Measurements from ENCODE around the gene DLK2. TPM values are rescaled to one million over a fixed set of nuclear protein-coding genes. Genes with fewer than 3 reads are reported as not detected.
A peak's percentile ranks its signal among the peaks of the same experiment; 100 is the strongest.
"Not testable (repeated sequence)": the region's sequence is repeated elsewhere in the genome, so short reads cannot be mapped to it uniquely, and the experiment has no call there.

DLK2 gene
- total RNA-seq, 1 donor from 2014 or later: 3.2 TPM

DNA sequence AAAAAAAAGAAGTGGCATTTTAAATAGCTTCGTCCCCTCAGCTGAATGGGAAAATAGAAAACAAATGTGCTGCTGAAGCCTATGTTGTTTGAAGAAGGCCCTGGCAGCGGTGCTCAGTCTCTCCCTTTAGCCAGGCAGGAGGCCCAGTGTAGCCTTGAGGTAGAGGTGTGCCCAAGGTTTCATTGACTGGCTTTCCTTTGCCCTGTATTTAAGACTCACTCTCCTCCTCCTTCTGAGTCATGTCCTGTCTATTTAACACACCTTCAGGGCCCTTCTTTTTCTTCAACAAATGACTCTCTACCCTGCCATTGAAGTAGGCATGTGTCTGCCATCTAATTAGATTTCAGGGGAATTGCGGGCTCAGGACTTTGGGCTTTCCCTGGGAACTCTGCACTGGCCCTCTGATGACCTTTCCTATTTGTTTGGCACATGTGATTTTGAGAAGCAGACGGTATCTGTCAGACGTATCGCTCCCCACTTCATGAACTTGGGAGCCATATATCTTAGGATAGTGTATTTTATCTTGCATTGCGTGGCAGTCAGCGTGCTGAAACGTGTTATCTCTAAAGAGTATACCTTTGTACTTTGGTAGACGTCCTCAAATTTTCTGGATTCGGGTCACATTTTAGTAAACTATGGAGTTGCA, 26.4 kb upstream of the DLK2 start:
- DNase-seq (ENCODE audit: low spot score): no peak

DNA sequence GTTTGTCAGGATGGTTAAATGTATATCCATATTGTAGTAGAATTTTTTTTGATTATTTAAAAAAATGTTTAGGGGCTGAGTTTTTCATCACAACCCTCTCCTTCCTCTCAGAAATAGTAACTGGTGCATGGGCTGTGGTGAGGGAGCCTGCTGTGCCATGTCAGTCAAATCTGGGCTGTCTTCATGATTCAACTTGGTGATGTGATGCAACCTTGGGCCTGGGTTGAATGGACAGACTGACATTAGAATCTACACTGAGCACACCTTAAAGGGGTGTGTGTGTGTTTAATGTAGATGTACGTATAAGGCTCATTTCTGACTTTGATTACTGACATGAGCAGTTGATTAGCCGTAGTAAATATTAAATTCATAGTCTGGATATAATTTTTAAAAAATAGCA, 25.7 kb upstream of the DLK2 start:
- no peak for DNase-seq (ENCODE audit: low spot score)

- DNase-seq (ENCODE audit: low spot score): no peak
Measured at GRCh38 chr6:43478008-43478372, 22.6 kb upstream of the DLK2 start.

GRCh38 chr6:43477235-43478007, 22.1 kb upstream of the DLK2 start, which contains the start of gene TJAP1:
Gene TJAP1, plus strand, starts transcription at chr6:43477570. Its CDS starts 21,432 bp downstream, at chr6:43499002.
- peak; percentile 96 for DNase-seq (ENCODE audit: low spot score)

DNA sequence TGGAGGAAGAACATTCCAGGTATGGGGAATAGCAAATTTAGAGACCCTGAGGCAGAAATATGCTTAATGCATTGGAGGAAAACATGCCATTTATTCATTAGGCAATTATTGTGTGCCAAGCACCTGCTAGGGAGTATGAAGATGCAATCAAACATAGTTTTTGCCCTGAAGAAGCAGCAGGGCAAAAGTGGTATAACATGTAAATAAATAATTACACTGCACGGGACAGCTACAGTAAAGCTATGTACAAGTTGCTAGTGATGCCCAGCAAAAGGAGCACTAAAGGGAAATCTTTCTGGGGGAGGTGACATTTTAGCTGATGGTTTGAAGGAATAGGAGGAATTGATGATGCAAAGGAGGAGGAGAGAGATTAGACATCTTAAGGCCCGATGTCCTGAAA, 21.4 kb upstream of the DLK2 start:
- no peak for DNase-seq (ENCODE audit: low spot score)

DNA sequence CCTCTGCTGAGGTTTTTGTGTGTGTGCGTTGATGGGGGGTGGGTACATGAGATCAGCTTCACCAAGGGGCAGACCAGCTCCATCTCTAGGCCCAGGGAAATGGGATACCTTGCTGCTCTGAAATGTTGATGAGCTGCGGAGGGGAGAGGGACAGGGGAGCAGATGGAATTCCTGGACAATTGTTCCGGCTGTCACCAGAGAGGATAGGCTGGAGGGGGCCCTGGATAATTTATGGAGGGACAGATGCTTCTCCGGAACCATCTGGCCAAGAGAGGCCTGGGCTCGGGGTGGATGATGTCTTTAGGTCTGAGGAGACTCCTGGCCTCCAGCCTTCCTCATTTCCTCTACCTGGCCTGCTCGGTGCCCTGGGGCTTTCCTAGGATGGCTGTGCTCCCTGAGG, 20.2 kb upstream of the DLK2 start:
- DNase-seq (ENCODE audit: low spot score): no peak

DNA sequence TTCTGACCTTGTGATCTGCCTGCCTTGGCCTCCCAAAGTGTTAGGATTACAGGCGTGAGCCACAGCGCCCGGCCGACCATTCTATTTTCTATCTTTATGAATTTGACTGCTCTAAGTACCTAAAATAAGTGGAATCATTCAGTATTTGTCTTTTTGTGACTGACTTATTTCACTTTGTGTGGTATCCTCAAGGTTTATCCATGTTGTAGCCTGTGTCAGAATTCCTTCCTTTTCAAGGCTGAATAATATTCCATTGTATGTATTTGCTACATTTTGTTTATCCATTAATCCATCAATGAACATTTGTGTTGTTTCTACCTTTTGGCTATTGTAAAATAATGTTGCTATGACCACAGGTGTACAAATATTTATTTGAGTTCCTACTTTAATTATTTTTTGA, 17.2 kb upstream of the DLK2 start:
- DNase-seq (ENCODE audit: low spot score): no peak

GRCh38 chr6:43471399-43471798, 16.1 kb upstream of the DLK2 start:
- DNase-seq (ENCODE audit: low spot score): no peak

GRCh38 chr6:43469947-43470346, 14.6 kb upstream of the DLK2 start:
- no peak for DNase-seq (ENCODE audit: low spot score)

- DNase-seq (ENCODE audit: low spot score): no peak
Measured at GRCh38 chr6:43468748-43469681, 13.7 kb upstream of the DLK2 start.

- DNase-seq (ENCODE audit: low spot score): no peak
Measured at GRCh38 chr6:43468240-43468639, 12.9 kb upstream of the DLK2 start.

DNA sequence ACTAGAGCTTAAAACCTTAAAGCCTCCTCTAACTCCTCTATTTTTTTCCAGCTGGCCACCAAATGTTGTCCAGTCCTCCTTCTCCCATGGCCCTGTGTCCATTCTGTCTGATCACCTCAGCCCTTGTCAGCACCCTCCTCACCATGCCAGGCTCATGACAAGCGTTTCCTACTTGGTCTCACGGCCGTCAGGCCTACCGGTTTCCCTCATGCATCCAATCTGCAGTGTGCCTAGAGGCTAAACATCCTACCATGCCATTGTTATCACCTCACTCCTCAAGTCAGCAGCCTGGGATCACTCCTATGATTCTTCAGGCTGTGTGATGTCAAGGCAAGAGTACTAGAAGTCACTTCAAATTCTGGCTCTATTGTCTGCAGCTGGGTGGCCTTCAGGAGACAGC, 12.4 kb upstream of the DLK2 start:
- no peak for DNase-seq (ENCODE audit: low spot score)

DNA sequence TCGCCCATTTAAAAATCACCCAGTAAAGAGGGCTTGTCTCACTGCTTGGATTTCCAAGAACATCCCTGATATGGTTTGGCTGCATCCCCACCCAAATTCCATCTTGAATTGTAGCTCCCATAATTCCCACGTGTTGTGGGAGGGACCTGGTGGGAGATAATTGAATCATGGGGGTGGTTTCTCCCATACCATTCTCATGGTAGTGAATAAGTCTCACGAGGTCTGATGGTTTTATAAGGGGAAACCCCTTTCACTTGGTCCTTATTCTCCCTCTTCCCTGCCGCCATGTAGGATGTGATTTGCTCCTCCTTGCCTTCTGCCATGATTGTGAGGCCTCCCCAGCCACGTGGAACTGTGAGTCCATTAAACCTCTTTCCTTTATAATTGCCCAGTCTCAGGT, 11.9 kb upstream of the DLK2 start:
- not testable (repeated sequence) for DNase-seq (ENCODE audit: low spot score)

- DNase-seq (ENCODE audit: low spot score): no peak
Measured at GRCh38 chr6:43465948-43466347, 10.6 kb upstream of the DLK2 start.

DNA sequence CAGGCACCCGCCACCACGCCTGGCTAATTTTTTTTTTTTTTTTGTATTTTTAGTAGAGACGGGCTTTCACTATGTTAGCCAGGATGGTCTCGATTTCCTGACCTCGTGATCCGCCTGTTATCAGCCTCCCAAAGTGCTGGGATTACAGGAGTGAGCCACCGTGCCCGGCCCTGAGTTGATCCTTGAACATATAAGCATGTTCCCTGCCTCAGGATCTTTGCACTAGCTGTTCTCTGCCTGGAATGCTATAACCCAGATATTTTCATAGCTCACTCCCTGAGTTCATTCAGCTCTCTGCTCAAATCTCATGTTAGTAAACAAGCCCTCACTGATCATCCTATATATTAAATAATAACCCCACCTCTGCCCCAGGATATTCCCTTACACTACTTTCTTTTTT, 9.0 kb upstream of the DLK2 start:
- no peak for DNase-seq (ENCODE audit: low spot score)

DNA sequence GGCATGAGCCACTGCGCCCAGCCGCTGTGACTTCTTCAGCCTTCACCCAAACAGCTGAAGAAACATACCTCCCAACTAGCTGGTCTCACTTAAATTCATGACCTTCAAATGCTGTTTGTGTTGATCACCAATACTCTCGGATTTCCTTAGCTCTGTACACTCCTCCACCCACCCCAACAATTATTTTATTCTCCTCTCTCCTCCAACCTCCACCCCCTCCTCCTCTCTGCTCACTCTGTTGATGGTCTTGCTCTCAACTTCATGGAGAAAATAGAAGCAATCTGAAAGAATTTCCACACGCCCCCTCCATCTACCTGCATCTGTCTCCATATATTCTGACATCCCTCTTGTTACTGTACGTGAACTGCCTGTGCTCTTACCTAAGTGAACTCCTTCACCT, 6.6 kb upstream of the DLK2 start:
- DNase-seq (ENCODE audit: low spot score): no peak

- DNase-seq (ENCODE audit: low spot score): no peak
Measured at GRCh38 chr6:43460032-43460431, 4.7 kb upstream of the DLK2 start.

GRCh38 chr6:43459535-43459934, 4.2 kb upstream of the DLK2 start:
- DNase-seq (ENCODE audit: low spot score): no peak

DNA sequence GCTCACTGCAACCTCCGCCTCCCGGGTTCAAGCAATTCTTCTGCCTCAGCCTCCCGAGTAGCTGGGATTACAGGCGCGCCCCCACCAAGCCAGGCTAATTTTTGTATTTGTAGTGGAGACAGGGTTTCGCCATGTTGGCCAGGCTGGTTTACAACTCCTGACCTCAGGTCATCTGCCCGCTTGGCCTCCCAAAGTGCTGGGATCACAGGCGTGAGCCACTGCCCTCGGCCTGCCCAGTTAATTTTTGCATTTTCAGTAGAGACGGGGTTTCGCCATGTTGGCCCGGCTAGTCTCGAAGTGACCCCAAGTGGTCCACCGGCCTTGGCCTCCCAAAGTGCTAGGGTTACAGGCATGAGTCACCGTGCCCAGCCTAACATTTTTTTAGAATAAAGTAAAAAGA, 2.8 kb upstream of the DLK2 start:
- DNase-seq (ENCODE audit: low spot score): not testable (repeated sequence)

DNA sequence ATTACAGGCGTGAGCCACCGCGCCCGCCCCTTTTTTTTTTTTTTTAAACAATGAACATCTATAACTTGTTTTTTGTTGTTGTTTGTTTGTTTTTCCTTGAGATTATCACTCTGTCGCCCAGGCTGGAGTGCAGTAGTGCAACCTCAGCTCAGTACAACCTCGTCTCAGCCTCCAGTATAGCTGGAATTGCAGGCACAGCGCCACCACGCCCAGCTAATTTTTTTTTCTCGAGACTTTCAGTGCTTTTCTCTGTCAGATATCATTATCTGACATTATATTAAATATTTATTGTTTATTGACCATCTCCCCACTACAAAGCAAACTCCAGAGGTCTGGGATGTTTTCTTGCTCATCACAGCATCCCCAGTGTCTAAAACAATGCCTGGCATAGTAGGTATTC, 2.3 kb upstream of the DLK2 start:
- DNase-seq (ENCODE audit: low spot score): no peak

- DNase-seq (ENCODE audit: low spot score): peak; percentile 87
Measured at GRCh38 chr6:43454696-43455530, 435 bp downstream of the DLK2 start.

GRCh38 chr6:43454290-43454695, 1.1 kb downstream of the DLK2 start:
- DNase-seq (ENCODE audit: low spot score): no peak

All from ureter (tissue), 1 donor.